ENCODE measurements around the gene EDIL3. TPM values are rescaled to one million over a fixed set of nuclear protein-coding genes. Genes with fewer than 3 reads are reported as not detected.

The EDIL3 gene
- total and polyA plus RNA-seq, 2 donors (not counting 3 experiments of a cell fraction or from before 2014, with no cell fraction given): 9.1 to 28.8 TPM

GRCh38 chr5:83913593-83913992, 471.1 kb downstream of the EDIL3 start:
- Histone ChIP-seq H3K36me3 (ENCODE audit: control insufficient read depth in 2 of 2, extremely low read depth in 1 of 2, insufficient read depth in 2 of 2, low read length in 2 of 2) (no peaks in the 10 kb centered on the region), H3K4me2 (ENCODE audit: insufficient read depth, low read length) (no peak overlapping the region), H2AFZ (ENCODE audit: low read depth, low read length) (no peak overlapping the region), H3K9me1 (replicated peaks; ENCODE audit: control insufficient read depth, extremely low read depth, insufficient read depth, low read length) (no peaks in the 10 kb centered on the region), H3K9ac (replicated peaks; ENCODE audit: extremely low read depth, insufficient read depth, low read length) (no peak overlapping the region), H3K79me2 (ENCODE audit: control insufficient read depth, insufficient read depth, low read length) (no peaks in the 10 kb centered on the region), H3K27ac (ENCODE audit: insufficient read depth, low read depth, low read length) (no peak overlapping the region), H3K9me3 (replicated peaks; ENCODE audit: control insufficient read depth, insufficient read depth, low read length) (no peaks in the 10 kb centered on the region), H3K4me1 (ENCODE audit: control insufficient read depth, extremely low read depth, insufficient read depth, low read length) (peaks cover 22% of the 10 kb centered on the region), H4K20me1 (replicated peaks; ENCODE audit: control insufficient read depth, extremely low read depth, insufficient read depth, low read length) (no peaks in the 10 kb centered on the region), H3K27me3 (ENCODE audit: control insufficient read depth in 2 of 2, insufficient read depth in 2 of 2, low read length in 2 of 2) (no peaks in the 10 kb centered on the region), H3K4me3 (replicated peaks in 1 of 3; ENCODE audit: insufficient read depth in 1 of 3, low read depth in 1 of 3, low read length in 3 of 3) (no peak overlapping the region)
- ChIA-PET POLR2A (no interaction called here), CTCF (interaction anchor here (5.2 kb wide), 1 partner anchor 14 kb away, joined by 38 read pairs; no protein-coding TSS in a partner anchor)
- intact Hi-C loops (cut with micrococcal nuclease): no loop called here
- dilution Hi-C loops (cut with MboI; ENCODE audit: extremely low pct_ligation_motif_present, low sequenced_read_pairs): no loop called here
- TF ChIP-seq GATA2 (IDR thresholded peaks at IDR 0.05; ENCODE audit: insufficient read depth, insufficient read length, low read depth, low read length) (no peak), POLR2AphosphoS5 (IDR thresholded peaks at IDR 0.05; ENCODE audit: insufficient read depth, low read depth, low read length) (no peak)
- no peak for FAIRE-seq
- no TSS peak for BruUV-seq (replicated peaks)
- DNase-seq (ENCODE audit: low read depth, low spot score): no peak

- Histone ChIP-seq H3K27ac (ENCODE audit: insufficient read depth, low read depth, low read length) (no peak overlapping the region), H3K4me1 (ENCODE audit: control insufficient read depth, extremely low read depth, insufficient read depth, low read length) (peaks cover 13% of the 10 kb centered on the region), H3K4me2 (ENCODE audit: insufficient read depth, low read length) (no peak overlapping the region), H3K9me3 (replicated peaks; ENCODE audit: control insufficient read depth, insufficient read depth, low read length) (no peaks in the 10 kb centered on the region), H2AFZ (ENCODE audit: low read depth, low read length) (no peak overlapping the region), H3K9ac (replicated peaks; ENCODE audit: extremely low read depth, insufficient read depth, low read length) (no peak overlapping the region), H4K20me1 (replicated peaks; ENCODE audit: control insufficient read depth, extremely low read depth, insufficient read depth, low read length) (no peaks in the 10 kb centered on the region), H3K36me3 (ENCODE audit: control insufficient read depth in 2 of 2, extremely low read depth in 1 of 2, insufficient read depth in 2 of 2, low read length in 2 of 2) (no peaks in the 10 kb centered on the region), H3K79me2 (ENCODE audit: control insufficient read depth, insufficient read depth, low read length) (no peaks in the 10 kb centered on the region), H3K9me1 (replicated peaks; ENCODE audit: control insufficient read depth, extremely low read depth, insufficient read depth, low read length) (no peaks in the 10 kb centered on the region), H3K27me3 (ENCODE audit: control insufficient read depth in 2 of 2, insufficient read depth in 2 of 2, low read length in 2 of 2) (no peaks in the 10 kb centered on the region), H3K4me3 (replicated peaks in 1 of 3; ENCODE audit: insufficient read depth in 1 of 3, low read depth in 1 of 3, low read length in 3 of 3) (no peak overlapping the region)
- dilution Hi-C loops (cut with MboI; ENCODE audit: extremely low pct_ligation_motif_present, low sequenced_read_pairs) (no loop called here), intact Hi-C loops (cut with micrococcal nuclease) (no loop called here)
- TF ChIP-seq CTCF (IDR thresholded peaks at IDR 0.05; ENCODE audit: extremely low read depth in 1 of 2, insufficient read depth in 1 of 2, low read depth in 1 of 2, low read length in 2 of 2): no peak
- no peak for TF ChIP-seq JUN (IDR thresholded peaks at IDR 0.05; ENCODE audit: borderline replicate concordance, insufficient read depth, insufficient read length, low read depth)
- no peak for TF ChIP-seq POLR2AphosphoS5 (IDR thresholded peaks at IDR 0.05; ENCODE audit: insufficient read depth, low read depth, low read length)
- TF ChIP-seq EZH2 (IDR thresholded peaks at IDR 0.05; ENCODE audit: borderline replicate concordance, low read depth, low read length, severe bottlenecking): no peak
- no peak for TF ChIP-seq POLR2A (IDR thresholded peaks at IDR 0.05; ENCODE audit: low read depth, low read length)
- TF ChIP-seq GATA2 (IDR thresholded peaks at IDR 0.05; ENCODE audit: insufficient read depth, insufficient read length, low read depth, low read length): no peak
- TF ChIP-seq MYC (IDR thresholded peaks at IDR 0.05; ENCODE audit: low read depth, low read length): no peak
- TF ChIP-seq FOS (IDR thresholded peaks at IDR 0.05; ENCODE audit: borderline replicate concordance, insufficient read depth, low read length): no peak
- no peak for TF ChIP-seq MAX (IDR thresholded peaks at IDR 0.05; ENCODE audit: insufficient read depth, insufficient read length)
- no peak for FAIRE-seq
- no TSS peak for BruUV-seq (replicated peaks)
- DNase-seq (ENCODE audit: low read depth, low spot score): no peak
- ChIA-PET POLR2A (no interaction called here), CTCF (interaction anchor here (0.6 to 5.2 kb wide), 3 partner anchors 13 to 331 kb away, joined by 3 to 38 read pairs (median 4); no protein-coding TSS in a partner anchor)
These were observed 473.2 kb downstream of the EDIL3 start for GRCh38 chr5:83911367-83911919.
